ENCODE results near the gene TMIGD1. TPM values are rescaled to one million over a fixed set of nuclear protein-coding genes. Genes with fewer than 3 reads are reported as not detected.

Gene TMIGD1
- total and polyA plus RNA-seq, 10 of the 15 experiments (the other 5 are each of a cell fraction or from before 2014, with no cell fraction given), result not detected

DNA sequence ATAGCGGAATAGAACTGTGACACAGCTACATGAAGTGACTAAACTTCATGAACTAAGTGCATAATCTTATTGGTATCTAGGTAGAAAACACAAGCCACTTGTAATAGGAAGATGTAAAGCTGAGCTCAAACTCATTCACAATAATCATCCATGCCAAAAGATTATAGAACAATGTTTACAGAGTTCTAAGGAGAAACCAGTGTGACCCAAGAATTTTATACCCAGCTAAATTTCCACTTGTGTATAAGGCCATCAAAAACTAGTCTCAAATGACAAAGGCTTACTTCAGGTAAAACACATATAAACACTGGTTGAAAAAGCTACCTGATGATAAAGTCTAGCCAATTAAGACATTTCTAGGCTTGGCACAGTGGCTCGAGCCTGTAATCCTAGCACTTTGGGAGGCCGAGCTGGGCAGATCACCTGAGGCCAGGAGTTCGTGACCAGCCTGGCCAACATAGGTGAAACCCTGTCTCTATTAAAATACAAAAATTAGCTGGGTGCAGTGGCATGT is 28.0 kb upstream of the TMIGD1 start (continued):
- no peak for TF ChIP-seq REST (IDR thresholded peaks at IDR 0.05; ENCODE audit: low read depth, low read length)
- TF ChIP-seq, protein P1, sequence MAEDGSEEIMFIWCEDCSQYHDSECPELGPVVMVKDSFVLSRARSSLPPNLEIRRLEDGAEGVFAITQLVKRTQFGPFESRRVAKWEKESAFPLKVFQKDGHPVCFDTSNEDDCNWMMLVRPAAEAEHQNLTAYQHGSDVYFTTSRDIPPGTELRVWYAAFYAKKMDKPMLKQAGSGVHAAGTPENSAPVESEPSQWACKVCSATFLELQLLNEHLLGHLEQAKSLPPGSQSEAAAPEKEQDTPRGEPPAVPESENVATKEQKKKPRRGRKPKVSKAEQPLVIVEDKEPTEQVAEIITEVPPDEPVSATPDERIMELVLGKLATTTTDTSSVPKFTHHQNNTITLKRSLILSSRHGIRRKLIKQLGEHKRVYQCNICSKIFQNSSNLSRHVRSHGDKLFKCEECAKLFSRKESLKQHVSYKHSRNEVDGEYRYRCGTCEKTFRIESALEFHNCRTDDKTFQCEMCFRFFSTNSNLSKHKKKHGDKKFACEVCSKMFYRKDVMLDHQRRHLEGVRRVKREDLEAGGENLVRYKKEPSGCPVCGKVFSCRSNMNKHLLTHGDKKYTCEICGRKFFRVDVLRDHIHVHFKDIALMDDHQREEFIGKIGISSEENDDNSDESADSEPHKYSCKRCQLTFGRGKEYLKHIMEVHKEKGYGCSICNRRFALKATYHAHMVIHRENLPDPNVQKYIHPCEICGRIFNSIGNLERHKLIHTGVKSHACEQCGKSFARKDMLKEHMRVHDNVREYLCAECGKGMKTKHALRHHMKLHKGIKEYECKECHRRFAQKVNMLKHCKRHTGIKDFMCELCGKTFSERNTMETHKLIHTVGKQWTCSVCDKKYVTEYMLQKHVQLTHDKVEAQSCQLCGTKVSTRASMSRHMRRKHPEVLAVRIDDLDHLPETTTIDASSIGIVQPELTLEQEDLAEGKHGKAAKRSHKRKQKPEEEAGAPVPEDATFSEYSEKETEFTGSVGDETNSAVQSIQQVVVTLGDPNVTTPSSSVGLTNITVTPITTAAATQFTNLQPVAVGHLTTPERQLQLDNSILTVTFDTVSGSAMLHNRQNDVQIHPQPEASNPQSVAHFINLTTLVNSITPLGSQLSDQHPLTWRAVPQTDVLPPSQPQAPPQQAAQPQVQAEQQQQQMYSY (CRISPR knock-in tag; IDR thresholded peaks at IDR 0.05), result no peak
- no peak for TF ChIP-seq ZNF384 (IDR thresholded peaks at IDR 0.05; ENCODE audit: borderline replicate concordance, low read depth, low read length)
- TF ChIP-seq, protein P2, sequence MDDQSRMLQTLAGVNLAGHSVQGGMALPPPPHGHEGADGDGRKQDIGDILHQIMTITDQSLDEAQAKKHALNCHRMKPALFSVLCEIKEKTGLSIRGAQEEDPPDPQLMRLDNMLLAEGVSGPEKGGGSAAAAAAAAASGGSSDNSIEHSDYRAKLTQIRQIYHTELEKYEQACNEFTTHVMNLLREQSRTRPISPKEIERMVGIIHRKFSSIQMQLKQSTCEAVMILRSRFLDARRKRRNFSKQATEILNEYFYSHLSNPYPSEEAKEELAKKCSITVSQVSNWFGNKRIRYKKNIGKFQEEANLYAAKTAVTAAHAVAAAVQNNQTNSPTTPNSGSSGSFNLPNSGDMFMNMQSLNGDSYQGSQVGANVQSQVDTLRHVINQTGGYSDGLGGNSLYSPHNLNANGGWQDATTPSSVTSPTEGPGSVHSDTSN (IDR thresholded peaks at IDR 0.05; ENCODE audit: insufficient replicate concordance, low read depth, low read length), result no peak
- no peak for TF ChIP-seq POLR2AphosphoS5 (IDR thresholded peaks at IDR 0.05; ENCODE audit: low read length)

All from GM12878 (cell line).